ENCODE measurements around the gene ZBTB42.

ZBTB42 gene

GRCh38 chr14:104800771-104801519 is at the start of gene ZBTB42:
ZBTB42 (plus strand) TSS chr14:104801101; CDS start chr14:104801198, 97 bp downstream.
- peak; percentile 30 to 43 for ATAC-seq (replicated peaks)
- no peak for DNase-seq
- Mint-ChIP-seq H3K4me3 (peak within 1 kb of the TSS; percentile 89 to 90), H3K9me3 (no peaks in the 10 kb centered on the region), H3K4me1 (peaks cover 30 to 57% of the 10 kb centered on the region in 2 donors), H3K27ac (peak within 1 kb of the TSS; percentile 76), H3K36me3 (peaks cover 0 to 2% of the 10 kb centered on the region in 2 donors), H3K27me3 (no peaks in the 10 kb centered on the region)

GRCh38 chr14:104751539-104752422 is 49.1 kb upstream of the ZBTB42 start:
- no peak for ATAC-seq (replicated peaks)
- Mint-ChIP-seq H3K4me1 (peaks cover 24 to 42% of the 10 kb centered on the region in 2 donors), H3K4me3 (peak overlapping the region; percentile 90 to 95), H3K9me3 (no peaks in the 10 kb centered on the region), H3K27ac (peak overlapping the region; percentile 99), H3K27me3 (no peaks in the 10 kb centered on the region), H3K36me3 (peaks cover 8 to 14% of the 10 kb centered on the region in 2 donors)
- DNase-seq = no peak

GRCh38 chr14:104752423-104752734 is 48.5 kb upstream of the ZBTB42 start:
- DNase-seq (no peak), ATAC-seq (replicated peaks) (peak in 1 of 2 donors; percentile 87)
- H3K27ac Mint-ChIP-seq = peak overlapping the region; percentile 99
- H3K9me3 Mint-ChIP-seq = no peaks in the 10 kb centered on the region
- H3K4me3 Mint-ChIP-seq = peak overlapping the region; percentile 90 to 95
- H3K36me3 Mint-ChIP-seq = peaks cover 12 to 20% of the 10 kb centered on the region in 2 donors
- H3K4me1 Mint-ChIP-seq = peaks cover 26 to 48% of the 10 kb centered on the region in 2 donors
- no peaks in the 10 kb centered on the region for H3K27me3 Mint-ChIP-seq

GRCh38 chr14:104752735-104753527 is 48.0 kb upstream of the ZBTB42 start, which contains the start of gene SIVA1:
SIVA1 (plus strand) TSS chr14:104753147; CDS start chr14:104753202, 55 bp downstream.
- peaks cover 28 to 53% of the 10 kb centered on the region in 2 donors for H3K4me1 Mint-ChIP-seq
- DNase-seq (peak; percentile 99), ATAC-seq (replicated peaks) (peak; percentile 92 to 93)
- H3K27me3 Mint-ChIP-seq = no peaks in the 10 kb centered on the region
- no peaks in the 10 kb centered on the region for H3K9me3 Mint-ChIP-seq
- H3K36me3 Mint-ChIP-seq = peaks cover 14 to 25% of the 10 kb centered on the region in 2 donors
- H3K4me3 Mint-ChIP-seq = peak within 1 kb of the TSS; percentile 90 to 95
- H3K27ac Mint-ChIP-seq = peak within 1 kb of the TSS; percentile 99

GRCh38 chr14:104753528-104754212 is 47.2 kb upstream of the ZBTB42 start:
- ATAC-seq (replicated peaks) (no peak), DNase-seq (no peak)
- Mint-ChIP-seq H3K4me3 (peak overlapping the region; percentile 90 to 95), H3K4me1 (peaks cover 28 to 54% of the 10 kb centered on the region in 2 donors), H3K27ac (peak overlapping the region; percentile 99), H3K27me3 (no peaks in the 10 kb centered on the region), H3K36me3 (peaks cover 20 to 26% of the 10 kb centered on the region in 2 donors), H3K9me3 (no peaks in the 10 kb centered on the region)

GRCh38 chr14:104754213-104754851 is 46.6 kb upstream of the ZBTB42 start:
- no peak for DNase-seq
- Mint-ChIP-seq H3K4me3 (peak overlapping the region; percentile 90 to 95), H3K4me1 (peaks cover 28 to 47% of the 10 kb centered on the region in 2 donors), H3K27ac (peak overlapping the region; percentile 99), H3K36me3 (peaks cover 20 to 31% of the 10 kb centered on the region in 2 donors), H3K9me3 (no peaks in the 10 kb centered on the region), H3K27me3 (no peaks in the 10 kb centered on the region)
- no peak for ATAC-seq (replicated peaks)

- Mint-ChIP-seq H3K4me3 (no peak overlapping the region), H3K27ac (no peak overlapping the region), H3K27me3 (no peaks in the 10 kb centered on the region), H3K36me3 (peaks cover 26 to 40% of the 10 kb centered on the region in 2 donors), H3K9me3 (no peaks in the 10 kb centered on the region), H3K4me1 (peaks cover 28 to 46% of the 10 kb centered on the region in 2 donors)
- DNase-seq = no peak
- no peak for ATAC-seq (replicated peaks)
Observed at GRCh38 chr14:104755621-104756020, 45.3 kb upstream of the ZBTB42 start.

GRCh38 chr14:104756477-104757237 is 44.2 kb upstream of the ZBTB42 start:
- H3K36me3 Mint-ChIP-seq = peaks cover 34 to 50% of the 10 kb centered on the region in 2 donors
- peaks cover 28 to 46% of the 10 kb centered on the region in 2 donors for H3K4me1 Mint-ChIP-seq

GRCh38 chr14:104757238-104757585 is 43.7 kb upstream of the ZBTB42 start:
- peaks cover 39 to 55% of the 10 kb centered on the region in 2 donors for H3K36me3 Mint-ChIP-seq
- peak overlapping the region in 1 of 2 donors; percentile 38 for H3K4me3 Mint-ChIP-seq
- peaks cover 0 to 2% of the 10 kb centered on the region in 2 donors for H3K9me3 Mint-ChIP-seq
- DNase-seq (no peak), ATAC-seq (replicated peaks) (no peak)
- H3K4me1 Mint-ChIP-seq = peaks cover 28 to 46% of the 10 kb centered on the region in 2 donors
- no peak overlapping the region for H3K27ac Mint-ChIP-seq
- H3K27me3 Mint-ChIP-seq = no peaks in the 10 kb centered on the region

More at GRCh38 chr14:104756477-104757237, 44.2 kb upstream of the ZBTB42 start:
- H3K27ac Mint-ChIP-seq = peak overlapping the region; percentile 51
- DNase-seq = no peak
- H3K4me3 Mint-ChIP-seq = peak overlapping the region in 1 of 2 donors; percentile 38
- no peaks in the 10 kb centered on the region for H3K9me3 Mint-ChIP-seq
- H3K27me3 Mint-ChIP-seq = no peaks in the 10 kb centered on the region
- ATAC-seq (replicated peaks) = no peak

GRCh38 chr14:104757681-104758392 is 43.1 kb upstream of the ZBTB42 start:
- Mint-ChIP-seq H3K4me1 (peaks cover 28 to 46% of the 10 kb centered on the region in 2 donors), H3K27ac (no peak overlapping the region)
- no peak for DNase-seq

GRCh38 chr14:104758981-104759969 is 41.6 kb upstream of the ZBTB42 start:
- H3K4me1 Mint-ChIP-seq = peaks cover 17 to 38% of the 10 kb centered on the region in 2 donors
- peak overlapping the region; percentile 37 for H3K27ac Mint-ChIP-seq
- DNase-seq = no peak
- peaks cover 37 to 54% of the 10 kb centered on the region in 2 donors for H3K36me3 Mint-ChIP-seq
- no peak for ATAC-seq (replicated peaks)
- H3K9me3 Mint-ChIP-seq = peaks cover 0 to 2% of the 10 kb centered on the region in 2 donors
- no peaks in the 10 kb centered on the region for H3K27me3 Mint-ChIP-seq
- H3K4me3 Mint-ChIP-seq = no peak overlapping the region

More at GRCh38 chr14:104757681-104758392, 43.1 kb upstream of the ZBTB42 start:
- peaks cover 41 to 57% of the 10 kb centered on the region in 2 donors for H3K36me3 Mint-ChIP-seq
- peaks cover 0 to 2% of the 10 kb centered on the region in 2 donors for H3K9me3 Mint-ChIP-seq
- ATAC-seq (replicated peaks) = no peak
- no peak overlapping the region for H3K4me3 Mint-ChIP-seq
- H3K27me3 Mint-ChIP-seq = no peaks in the 10 kb centered on the region
